Astrocyte (in vitro differentiated cells and primary cell): ENCODE results near the gene DXO.
"Not testable (repeated sequence)": the region's sequence is repeated elsewhere in the genome, so short reads cannot be mapped to it uniquely, and the experiment has no call there.

Experiments
- EZH2 ChIP-seq: IDR thresholded peaks from 2 replicates; pipeline ENCODE4 v1.6.1; 2012; ENCODE audit warnings: mild to moderate bottlenecking, low read length, inconsistent platforms; ENCODE audit not compliant: insufficient read depth
- TF ChIP-seq, protein P1 (sequence below): IDR thresholded peaks from 2 replicates; pipeline ENCODE4 v1.5.1; 2011; ENCODE audit warnings: low read depth, mild to moderate bottlenecking, inconsistent platforms, low read length, moderate library complexity; ENCODE audit not compliant: insufficient read depth

- not testable (repeated sequence) for TF ChIP-seq EZH2
- TF ChIP-seq, protein P1, sequence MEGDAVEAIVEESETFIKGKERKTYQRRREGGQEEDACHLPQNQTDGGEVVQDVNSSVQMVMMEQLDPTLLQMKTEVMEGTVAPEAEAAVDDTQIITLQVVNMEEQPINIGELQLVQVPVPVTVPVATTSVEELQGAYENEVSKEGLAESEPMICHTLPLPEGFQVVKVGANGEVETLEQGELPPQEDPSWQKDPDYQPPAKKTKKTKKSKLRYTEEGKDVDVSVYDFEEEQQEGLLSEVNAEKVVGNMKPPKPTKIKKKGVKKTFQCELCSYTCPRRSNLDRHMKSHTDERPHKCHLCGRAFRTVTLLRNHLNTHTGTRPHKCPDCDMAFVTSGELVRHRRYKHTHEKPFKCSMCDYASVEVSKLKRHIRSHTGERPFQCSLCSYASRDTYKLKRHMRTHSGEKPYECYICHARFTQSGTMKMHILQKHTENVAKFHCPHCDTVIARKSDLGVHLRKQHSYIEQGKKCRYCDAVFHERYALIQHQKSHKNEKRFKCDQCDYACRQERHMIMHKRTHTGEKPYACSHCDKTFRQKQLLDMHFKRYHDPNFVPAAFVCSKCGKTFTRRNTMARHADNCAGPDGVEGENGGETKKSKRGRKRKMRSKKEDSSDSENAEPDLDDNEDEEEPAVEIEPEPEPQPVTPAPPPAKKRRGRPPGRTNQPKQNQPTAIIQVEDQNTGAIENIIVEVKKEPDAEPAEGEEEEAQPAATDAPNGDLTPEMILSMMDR: not testable (repeated sequence)
These were observed 34.1 kb upstream of the DXO start for GRCh38 chr6:32005991-32006529.
